Brain microvascular endothelial cell (primary cell): ENCODE data around the gene AGR3.

Experiments used
- DNase-seq: peaks from one replicate; pipeline ENCODE4 v3.0.0-alpha.2; 2020
- H3K27ac ChIP-seq: fragments of 250-450 bp; sonication (Bioruptor Pico); 2 replicates; pipeline ENCODE4 v1.5.1; 2020; ENCODE audit warnings: mild to moderate bottlenecking, moderate library complexity
- H3K27me3 ChIP-seq: fragments of 250-450 bp; sonication (Bioruptor Pico); replicated peaks from 2 replicates; pipeline ENCODE4 v1.5.1; 2020; ENCODE audit warnings: mild to moderate bottlenecking
- H3K36me3 ChIP-seq: fragments of 250-450 bp; sonication (Bioruptor Pico); replicated peaks from 2 replicates; pipeline ENCODE4 v1.5.1; 2020; ENCODE audit warnings: mild to moderate bottlenecking
- H3K4me3 ChIP-seq: 2 replicates; pipeline ENCODE4 v1.5.1; 2011; ENCODE audit warnings: low read depth, mild to moderate bottlenecking, control low read depth, low read length, moderate library complexity
- CTCF ChIP-seq: IDR thresholded peaks from 2 replicates; pipeline ENCODE4 v1.5.1; 2011; ENCODE audit warnings: low read depth, mild to moderate bottlenecking, moderate library complexity, low read length, control low read depth, inconsistent platforms; ENCODE audit errors: missing control alignments
- in situ Hi-C: cut with HindIII; loops from 2 replicates; pipeline ENCODE4 v1.10.0; 2017; ENCODE audit warnings: low sequenced_read_pairs, low pct_ligation_motif_present

Gene AGR3

GRCh38 chr7:16818732-16819131 is 63.1 kb downstream of the AGR3 start:
- in situ Hi-C loops = no loop called here
- no peaks in the 10 kb centered on the region for H3K36me3 ChIP-seq
- no peak for TF ChIP-seq CTCF

DNA sequence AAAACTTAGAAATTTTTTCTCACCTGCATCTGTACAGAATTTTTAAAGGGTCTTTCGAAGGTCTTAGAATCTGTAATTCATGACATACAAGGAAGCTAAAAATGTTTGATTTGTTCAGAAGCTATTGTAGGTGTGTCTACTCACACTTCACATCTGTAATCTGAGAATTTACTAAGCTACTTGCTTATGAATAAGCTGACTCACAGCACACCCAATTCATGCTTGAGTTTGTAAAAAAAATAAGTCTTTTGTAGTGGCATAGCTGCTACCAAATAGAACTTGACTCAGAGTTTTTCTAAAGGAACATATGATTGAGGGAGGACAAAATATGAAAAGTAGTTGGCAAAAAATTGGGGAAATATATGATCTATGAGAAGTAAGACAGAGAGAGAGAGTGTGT is 64.2 kb downstream of the AGR3 start:
- Histone ChIP-seq H3K36me3 (no peaks in the 10 kb centered on the region), H3K27me3 (no peaks in the 10 kb centered on the region), H3K27ac (no peak overlapping the region), H3K4me3 (no peak overlapping the region)
- peak; percentile 50 for DNase-seq
- in situ Hi-C loops = no loop called here
- TF ChIP-seq CTCF = no peak

More at GRCh38 chr7:16818732-16819131, 63.1 kb downstream of the AGR3 start:
- Histone ChIP-seq H3K4me3 (no peak overlapping the region), H3K27ac (no peak overlapping the region), H3K27me3 (no peaks in the 10 kb centered on the region)
- no peak for DNase-seq

DNA sequence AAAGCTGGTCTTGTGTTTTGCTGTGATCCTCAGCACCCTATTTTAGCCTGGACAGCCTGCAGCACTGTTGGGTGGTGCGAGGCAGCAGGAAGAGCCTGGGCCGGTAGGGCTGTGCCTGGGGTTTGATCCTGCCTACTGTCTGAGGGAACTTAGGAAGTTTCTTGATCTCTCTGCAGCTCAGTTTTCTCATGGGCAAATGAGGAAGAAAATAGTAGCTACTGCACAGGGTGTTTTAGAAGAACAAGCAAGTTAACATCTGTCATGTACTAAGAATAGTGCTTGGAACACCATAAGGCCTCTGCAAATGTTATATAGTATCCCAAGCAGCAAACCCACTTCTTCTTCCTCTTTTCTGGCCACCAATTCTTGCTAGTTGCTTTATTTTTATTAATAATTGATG is 65.0 kb downstream of the AGR3 start:
- in situ Hi-C loops = no loop called here
- Histone ChIP-seq H3K4me3 (no peak overlapping the region), H3K27ac (no peak overlapping the region), H3K27me3 (no peaks in the 10 kb centered on the region), H3K36me3 (no peaks in the 10 kb centered on the region)
- no peak for DNase-seq
- no peak for TF ChIP-seq CTCF

- H3K36me3 ChIP-seq = no peaks in the 10 kb centered on the region
- no peaks in the 10 kb centered on the region for H3K27me3 ChIP-seq
- H3K27ac ChIP-seq = no peak overlapping the region
- TF ChIP-seq CTCF = no peak
- no peak for DNase-seq
- in situ Hi-C loops = no loop called here
- H3K4me3 ChIP-seq = no peak overlapping the region
Measured at GRCh38 chr7:16815001-16815400, 66.8 kb downstream of the AGR3 start.

- no peak for TF ChIP-seq CTCF
- DNase-seq = no peak
Measured at GRCh38 chr7:16813232-16813616, 68.6 kb downstream of the AGR3 start.

DNA sequence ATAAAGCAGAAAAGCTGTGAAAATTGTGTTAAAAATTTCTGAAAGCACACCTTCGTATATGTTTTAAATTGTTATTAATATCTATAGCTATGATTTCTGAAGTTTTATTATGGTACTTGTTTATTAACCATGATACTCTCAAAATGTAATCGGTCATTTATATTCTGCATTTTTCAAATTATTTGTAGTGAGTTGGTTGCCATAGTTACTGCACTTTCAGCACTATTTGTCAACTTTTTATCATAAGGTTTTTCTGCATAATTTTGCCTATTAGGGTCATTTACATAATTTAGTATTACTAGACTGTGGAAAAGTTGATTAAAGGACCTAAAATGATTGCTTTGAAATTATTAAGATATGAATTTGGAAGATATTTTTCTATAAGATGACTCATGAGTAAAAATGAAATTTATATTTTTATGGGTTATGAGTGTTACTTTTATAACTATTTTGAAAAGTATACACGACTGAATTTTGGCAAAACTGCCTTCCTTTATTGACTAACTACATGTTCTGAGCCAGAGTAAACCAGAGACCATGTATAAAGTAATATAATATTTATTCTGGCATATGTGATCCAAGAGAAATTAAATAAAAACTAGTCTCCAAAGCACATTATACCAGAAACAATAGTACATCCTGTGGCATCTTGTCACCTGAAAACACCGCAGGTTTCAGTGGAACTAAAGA is 69.1 kb downstream of the AGR3 start:
- in situ Hi-C loops = no loop called here
- TF ChIP-seq CTCF = no peak

More at GRCh38 chr7:16813232-16813616, 68.6 kb downstream of the AGR3 start:
- in situ Hi-C loops = no loop called here
- H3K36me3 ChIP-seq = no peaks in the 10 kb centered on the region
- no peak overlapping the region for H3K27ac ChIP-seq
- no peak overlapping the region for H3K4me3 ChIP-seq
- no peaks in the 10 kb centered on the region for H3K27me3 ChIP-seq

More for the DNA sequence above, 69.1 kb downstream of the AGR3 start:
- Histone ChIP-seq H3K27ac (peak overlapping the region; percentile 61), H3K27me3 (no peaks in the 10 kb centered on the region), H3K4me3 (no peak overlapping the region), H3K36me3 (no peaks in the 10 kb centered on the region)
- no peak for DNase-seq
